DOHH2 (cell line): ENCODE results near the gene STUM.

ENCODE experiments used
- H3F3A ChIP-seq: fragments of 200-600 bp; sonication (generic), shearing (Covaris generic); 2 replicates; pipeline ENCODE4 v1.6.0; 2016; ENCODE audit warnings: antibody characterized with exemption, mild to moderate bottlenecking; ENCODE audit not compliant: control insufficient read depth, insufficient read depth
- H3K27ac ChIP-seq: fragments of 200-600 bp; sonication (generic); 2 replicates; pipeline ENCODE4 v1.5.1; 2014; ENCODE audit warnings: low read depth, mild to moderate bottlenecking, low read length, moderate library complexity
- H3K27me3 ChIP-seq: fragments of 200-600 bp; sonication (generic); 2 replicates; pipeline ENCODE4 v1.6.1; 2014; ENCODE audit warnings: mild to moderate bottlenecking, low read length, mixed read lengths; ENCODE audit not compliant: control insufficient read depth
- H3K36me3 ChIP-seq: fragments of 200-600 bp; sonication (generic); 2 replicates; pipeline ENCODE4 v1.6.1; 2014; ENCODE audit warnings: mild to moderate bottlenecking, low read length, moderate library complexity, mixed read lengths; ENCODE audit not compliant: control insufficient read depth
- H3K4me1 ChIP-seq: fragments of 200-600 bp; sonication (generic); 2 replicates; pipeline ENCODE4 v1.6.1; 2014; ENCODE audit warnings: mild to moderate bottlenecking, low read length, mixed read lengths; ENCODE audit not compliant: control insufficient read depth
- H3K4me2 ChIP-seq: fragments of 200-600 bp; sonication (generic); 2 replicates; pipeline ENCODE4 v1.6.0; 2014; ENCODE audit warnings: mild to moderate bottlenecking, low read length, moderate library complexity
- H3K4me3 ChIP-seq: fragments of 200-600 bp; sonication (generic); 2 replicates; pipeline ENCODE4 v1.5.1; 2014; ENCODE audit warnings: mild to moderate bottlenecking, low read length, mixed read lengths
- H3K79me2 ChIP-seq: fragments of 200-600 bp; sonication (generic); 2 replicates; pipeline ENCODE4 v1.6.1; 2014; ENCODE audit warnings: mild to moderate bottlenecking, low read length, mixed read lengths; ENCODE audit not compliant: control insufficient read depth
- H3K9me2 ChIP-seq: fragments of 200-600 bp; sonication (generic); replicated peaks from 2 replicates; pipeline ENCODE4 v1.6.1; 2014; ENCODE audit warnings: mild to moderate bottlenecking, low read length, mixed read lengths; ENCODE audit not compliant: control insufficient read depth
- H3K9me3 ChIP-seq: fragments of 200-600 bp; sonication (generic); 2 replicates; pipeline ENCODE4 v1.6.1; 2014; ENCODE audit warnings: antibody characterized with exemption, low read length, mixed read lengths; ENCODE audit not compliant: control insufficient read depth, insufficient read depth
- H4K20me1 ChIP-seq: fragments of 200-600 bp; sonication (generic); 2 replicates; pipeline ENCODE4 v1.6.0; 2014; ENCODE audit warnings: low read depth, mild to moderate bottlenecking, antibody characterized with exemption, low read length, moderate library complexity; ENCODE audit not compliant: control insufficient read depth, insufficient read depth
- CTCF ChIP-seq: fragments of 200-600 bp; sonication (generic); IDR thresholded peaks from one replicate; pipeline ENCODE4 v1.5.1; 2014; ENCODE audit warnings: antibody characterized with exemption, mild to moderate bottlenecking, low read depth, low read length; ENCODE audit not compliant: poor library complexity, severe bottlenecking
- EZH2phosphoT487 ChIP-seq: fragments of 200-600 bp; sonication (generic); IDR thresholded peaks from 2 replicates; pipeline ENCODE4 v1.6.1; 2017; ENCODE audit warnings: borderline replicate concordance, mild to moderate bottlenecking, antibody characterized with exemption, low read length, moderate library complexity, mixed read lengths

STUM gene

DNA sequence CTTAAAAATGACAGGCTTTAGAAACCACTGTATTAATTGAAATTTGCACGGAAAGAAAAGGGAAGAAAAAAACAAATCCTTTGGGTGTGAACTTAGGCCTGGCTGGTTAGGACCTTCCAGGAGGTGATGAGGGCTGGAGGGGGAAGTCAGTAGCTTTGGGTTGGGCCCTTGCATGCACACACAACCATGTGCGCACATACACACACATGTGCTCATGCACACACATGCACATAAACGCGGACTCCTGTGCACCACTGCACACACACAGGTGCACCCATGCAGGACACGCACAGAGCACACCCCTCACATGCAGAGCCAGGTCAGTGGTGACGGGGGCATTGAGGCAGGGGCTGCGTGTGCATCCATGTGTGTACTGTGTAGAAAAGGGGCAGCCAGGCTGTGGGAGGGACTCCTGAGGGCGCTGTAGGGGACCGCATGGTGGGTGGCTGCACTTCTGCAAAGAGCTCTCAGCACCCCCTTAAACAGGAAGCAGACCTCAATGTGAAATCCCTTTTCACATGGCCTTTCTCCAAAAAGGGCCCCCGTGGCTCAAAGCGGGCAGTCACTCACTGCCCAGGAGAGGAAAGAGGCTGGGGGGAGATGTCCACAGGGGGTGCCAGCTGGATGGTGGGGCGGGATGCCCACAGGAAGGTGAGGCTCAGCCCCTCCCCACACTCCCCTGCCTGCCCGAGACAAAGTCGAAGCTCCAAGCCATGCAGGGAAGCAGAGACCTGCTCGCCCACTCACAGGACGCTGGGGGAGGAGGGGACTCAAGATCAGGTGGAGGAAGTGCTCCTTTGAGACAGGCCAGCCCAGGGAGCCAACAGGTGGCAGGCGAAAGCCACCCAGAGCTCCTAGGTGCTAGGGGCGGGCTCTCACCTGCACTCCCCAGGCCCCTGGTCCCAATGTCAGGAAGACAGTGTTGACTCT lies 95.3 kb downstream of the STUM start:
- no peaks in the 10 kb centered on the region for H3K9me3 ChIP-seq
- TF ChIP-seq EZH2phosphoT487 (no peak), CTCF (peak; percentile 49)
- peaks cover 86% of the 10 kb centered on the region for H3K36me3 ChIP-seq
- peak overlapping the region; percentile 87 for H3K27ac ChIP-seq
- H3K79me2 ChIP-seq = peaks cover 19% of the 10 kb centered on the region
- H4K20me1 ChIP-seq = peaks cover 3% of the 10 kb centered on the region; the same call in 1 of the 2 replicates
- H3K4me3 ChIP-seq = peak overlapping the region; percentile 60
- peak overlapping the region; percentile 63 for H3K4me2 ChIP-seq
- peaks cover 15% of the 10 kb centered on the region for H3F3A ChIP-seq
- H3K27me3 ChIP-seq = no peaks in the 10 kb centered on the region
- peaks cover 67% of the 10 kb centered on the region for H3K4me1 ChIP-seq
- H3K9me2 ChIP-seq = no peaks in the 10 kb centered on the region

DNA sequence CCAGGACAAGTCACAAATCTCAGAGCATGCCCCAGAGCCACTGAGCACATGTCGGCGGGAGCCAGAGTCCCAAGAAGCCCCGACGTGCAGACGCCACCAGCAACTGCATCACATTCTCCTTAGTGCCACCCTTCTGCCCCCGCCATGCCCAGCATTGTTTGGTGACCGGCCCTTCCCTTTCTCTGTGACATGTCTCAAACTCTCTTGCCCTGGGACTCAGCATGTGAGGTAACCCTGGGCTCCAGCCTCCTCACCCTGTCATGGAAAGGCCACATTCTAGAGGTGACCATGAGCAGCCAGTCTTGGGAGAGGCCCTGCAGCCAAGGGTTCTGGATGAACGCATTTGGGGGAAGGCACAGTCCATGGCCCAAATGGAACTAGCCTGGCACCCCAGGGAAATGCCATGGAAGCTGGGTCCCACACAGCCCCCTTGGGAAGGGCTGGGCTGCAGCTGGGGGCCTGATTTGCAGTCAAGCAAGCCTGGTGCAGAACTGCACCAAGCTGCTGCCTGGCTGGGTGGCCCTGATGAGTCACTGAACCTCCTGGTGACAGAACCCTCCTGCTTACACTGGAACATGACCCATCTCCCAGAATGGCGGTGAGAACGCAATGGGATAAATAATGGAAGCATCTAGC lies 96.1 kb downstream of the STUM start:
- Histone ChIP-seq H3K27me3 (no peaks in the 10 kb centered on the region), H4K20me1 (peaks cover 3% of the 10 kb centered on the region; the same call in 1 of the 2 replicates), H3F3A (peaks cover 15% of the 10 kb centered on the region), H3K9me2 (no peaks in the 10 kb centered on the region), H3K27ac (peak overlapping the region; percentile 87), H3K4me1 (peaks cover 67% of the 10 kb centered on the region), H3K9me3 (no peaks in the 10 kb centered on the region), H3K79me2 (peaks cover 26% of the 10 kb centered on the region), H3K36me3 (peaks cover 85% of the 10 kb centered on the region), H3K4me2 (peak overlapping the region; percentile 63), H3K4me3 (peak overlapping the region; percentile 60)
- TF ChIP-seq CTCF (no peak), EZH2phosphoT487 (no peak)

DNA sequence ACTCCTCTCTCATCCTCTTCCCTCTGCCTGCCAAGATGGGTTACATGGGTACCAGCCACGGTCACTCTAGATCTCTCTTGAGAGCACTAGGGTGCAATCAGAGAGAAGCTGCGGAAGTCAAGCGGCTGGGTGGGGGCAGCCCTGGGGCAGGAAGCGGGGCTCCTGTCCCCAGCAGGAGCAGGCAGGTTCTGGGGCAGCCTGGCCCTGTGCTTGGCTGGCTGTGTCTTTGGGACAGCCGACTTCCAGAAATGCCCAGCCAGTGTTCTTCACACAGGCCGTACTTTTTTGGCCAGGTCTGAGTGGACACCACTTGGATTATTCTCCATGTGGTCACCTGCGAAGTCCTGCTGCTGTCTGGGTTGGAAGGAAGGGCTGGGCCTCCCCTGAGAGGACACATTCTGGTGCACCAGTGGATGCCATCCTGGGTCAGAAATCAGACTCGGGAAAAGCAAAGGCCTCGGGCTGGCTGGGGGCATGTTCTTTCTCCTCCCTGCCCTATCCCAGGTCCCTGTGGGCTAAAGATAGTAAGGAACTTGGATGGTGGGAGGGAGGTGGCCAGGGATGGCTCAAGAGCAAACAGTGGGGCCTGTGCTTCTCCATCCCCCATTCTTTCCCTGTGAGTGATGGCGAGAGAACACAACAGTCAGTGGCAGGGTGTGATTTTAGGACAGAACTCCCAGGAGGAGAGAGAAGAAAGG lies 96.9 kb downstream of the STUM start:
- peak overlapping the region; percentile 60 for H3K4me3 ChIP-seq
- no peak for TF ChIP-seq CTCF
- TF ChIP-seq EZH2phosphoT487 = no peak
- peaks cover 15% of the 10 kb centered on the region for H3F3A ChIP-seq
- no peaks in the 10 kb centered on the region for H3K27me3 ChIP-seq
- peaks cover 26% of the 10 kb centered on the region for H3K79me2 ChIP-seq
- H4K20me1 ChIP-seq = peaks cover 3% of the 10 kb centered on the region; the same call in 1 of the 2 replicates
- H3K9me3 ChIP-seq = no peaks in the 10 kb centered on the region
- peak overlapping the region; percentile 63 for H3K4me2 ChIP-seq
- peaks cover 78% of the 10 kb centered on the region for H3K36me3 ChIP-seq
- peak overlapping the region; percentile 87 for H3K27ac ChIP-seq
- peaks cover 64% of the 10 kb centered on the region for H3K4me1 ChIP-seq
- no peaks in the 10 kb centered on the region for H3K9me2 ChIP-seq
